H9 (cell line): ENCODE measurements around the gene LIN7C. TPM values are rescaled to one million over a fixed set of nuclear protein-coding genes. Genes with fewer than 3 reads are reported as not detected.

Experiments
- DNase-seq: peaks from one replicate; pipeline ENCODE4 v3.0.0-alpha.2; 2017
- H2AFZ ChIP-seq: one replicate; pipeline ENCODE4 v1.6.1; 2013; ENCODE audit warnings: mild to moderate bottlenecking, low read length, control low read depth, moderate library complexity
- H2AK5ac ChIP-seq: 2 replicates; pipeline ENCODE4 v1.6.1; 2013; ENCODE audit warnings: low read length, control low read depth, mixed read lengths; ENCODE audit not compliant: insufficient read length
- H2BK120ac ChIP-seq: one replicate; pipeline ENCODE4 v1.6.1; 2013; ENCODE audit warnings: low read depth, mild to moderate bottlenecking, low read length, control low read depth, inconsistent platforms; ENCODE audit not compliant: poor library complexity, severe bottlenecking
- H2BK12ac ChIP-seq: 2 replicates; pipeline ENCODE4 v1.6.1; 2013; ENCODE audit warnings: low read length, control low read depth, mixed read lengths, low read depth; ENCODE audit not compliant: insufficient read length
- H2BK15ac ChIP-seq: 2 replicates; pipeline ENCODE4 v1.6.1; 2013; ENCODE audit warnings: low read depth, low read length, control low read depth
- H2BK20ac ChIP-seq: one replicate; pipeline ENCODE4 v1.6.1; 2013; ENCODE audit warnings: low read depth, mild to moderate bottlenecking, low read length, control low read depth, inconsistent platforms; ENCODE audit not compliant: poor library complexity, severe bottlenecking
- H2BK5ac ChIP-seq: 2 replicates; pipeline ENCODE4 v1.6.1; 2013; ENCODE audit warnings: low read length, control low read depth, mixed read lengths; ENCODE audit not compliant: insufficient read length
- H3K14ac ChIP-seq: 2 replicates; pipeline ENCODE4 v1.6.1; 2013; ENCODE audit warnings: low read length, control low read depth; ENCODE audit not compliant: insufficient read depth
- H3K18ac ChIP-seq: 2 replicates; pipeline ENCODE4 v1.6.1; 2013; ENCODE audit warnings: low read depth, mild to moderate bottlenecking, mixed read lengths, low read length, control low read depth; ENCODE audit not compliant: insufficient read length
- H3K23ac ChIP-seq: 2 replicates; pipeline ENCODE4 v1.6.1; 2013; ENCODE audit warnings: low read length, control low read depth, mixed read lengths, low read depth; ENCODE audit not compliant: insufficient read length
- H3K23me2 ChIP-seq: 2 replicates; pipeline ENCODE4 v1.6.1; 2013; ENCODE audit warnings: low read depth, mild to moderate bottlenecking, mixed read lengths, low read length, control low read depth; ENCODE audit not compliant: insufficient read length, poor library complexity, severe bottlenecking
- H3K27ac ChIP-seq: 2 replicates; pipeline ENCODE4 v1.5.1; 2013; ENCODE audit warnings: low read length, control low read depth, mixed read lengths, low read depth; ENCODE audit not compliant: insufficient read length
- H3K27me3 ChIP-seq: 2 replicates; pipeline ENCODE4 v1.6.1; 2013; ENCODE audit warnings: low read length, control low read depth, inconsistent platforms; ENCODE audit not compliant: insufficient read depth
- H3K4ac ChIP-seq: 2 replicates; pipeline ENCODE4 v1.6.1; 2013; ENCODE audit warnings: low read depth, mild to moderate bottlenecking, control low read depth, inconsistent platforms, low read length, moderate library complexity
- H3K4me1 ChIP-seq: 2 replicates; pipeline ENCODE4 v1.6.1; 2013; ENCODE audit warnings: low read length, control low read depth, inconsistent platforms; ENCODE audit not compliant: insufficient read depth
- H3K4me2 ChIP-seq: 2 replicates; pipeline ENCODE4 v1.6.1; 2013; ENCODE audit warnings: low read length, control low read depth, mixed read lengths; ENCODE audit not compliant: insufficient read length, insufficient read depth
- H3K56ac ChIP-seq: 2 replicates; pipeline ENCODE4 v1.6.1; 2013; ENCODE audit warnings: low read depth, mild to moderate bottlenecking, mixed read lengths, low read length, control low read depth; ENCODE audit not compliant: insufficient read length
- H3K79me1 ChIP-seq: 2 replicates; pipeline ENCODE4 v1.6.1; 2013; ENCODE audit warnings: low read depth, mild to moderate bottlenecking, moderate library complexity, low read length, control low read depth, inconsistent platforms; ENCODE audit not compliant: insufficient read depth, poor library complexity, severe bottlenecking
- H3K79me2 ChIP-seq: 2 replicates; pipeline ENCODE4 v1.6.1; 2013; ENCODE audit warnings: low read length, control low read depth, inconsistent platforms; ENCODE audit not compliant: insufficient read depth
- H3K9ac ChIP-seq: 2 replicates; pipeline ENCODE4 v1.6.1; 2013; ENCODE audit warnings: low read length, control low read depth, mixed read lengths; ENCODE audit not compliant: insufficient read length; ENCODE audit errors: extremely low read depth
- H3K9me3 ChIP-seq: one replicate; pipeline ENCODE4 v1.6.1; 2013; ENCODE audit warnings: low read depth, low read length, inconsistent platforms; ENCODE audit not compliant: control insufficient read depth
- H3T11ph ChIP-seq: one replicate; pipeline ENCODE4 v1.6.1; 2013; ENCODE audit warnings: mild to moderate bottlenecking, low read length, control low read depth, inconsistent platforms
- H4K20me1 ChIP-seq: one replicate; pipeline ENCODE4 v1.6.1; 2013; ENCODE audit not compliant: control insufficient read depth, insufficient read length, insufficient read depth
- H4K5ac ChIP-seq: 2 replicates; pipeline ENCODE4 v1.6.1; 2013; ENCODE audit warnings: low read depth, mild to moderate bottlenecking, mixed read lengths, low read length, control low read depth; ENCODE audit not compliant: insufficient read length
- H4K8ac ChIP-seq: replicated peaks from 2 replicates; pipeline ENCODE4 v1.6.1; 2013; ENCODE audit warnings: low read length, control low read depth, mixed read lengths, low read depth; ENCODE audit not compliant: insufficient read length
- H4K91ac ChIP-seq: 2 replicates; pipeline ENCODE4 v1.6.1; 2013; ENCODE audit warnings: low read depth, mild to moderate bottlenecking, moderate library complexity, mixed read lengths, low read length, control low read depth; ENCODE audit not compliant: insufficient read length
- H3K27ac Mint-ChIP-seq, 3 experiments: 2 replicates in 2 of 3; 3 replicates in 1 of 3; pipeline ENCODE4 v1.8.0; 2020 to 2021; ENCODE audit warnings: mixed read lengths in 3 of 3, mild to moderate bottlenecking in 1 of 3, moderate library complexity in 1 of 3
- H3K27me3 Mint-ChIP-seq: 2 replicates; pipeline ENCODE4 v1.8.0; 2021; ENCODE audit warnings: low read depth, mild to moderate bottlenecking, moderate library complexity, mixed read lengths
- H3K36me3 Mint-ChIP-seq, 3 experiments: 2 replicates in 2 of 3; 3 replicates in 1 of 3; pipeline ENCODE4 v1.8.0; 2020 to 2021; ENCODE audit warnings: low read depth in 3 of 3, mixed read lengths in 3 of 3; ENCODE audit not compliant: insufficient read depth in 1 of 3
- H3K4me1 Mint-ChIP-seq, 2 experiments: 2 replicates each; pipeline ENCODE4 v1.8.0; 2020; ENCODE audit warnings: mixed read lengths in 2 of 2
- H3K4me3 Mint-ChIP-seq, 2 experiments: 2 replicates in 1 of 2; 3 replicates in 1 of 2; pipeline ENCODE4 v1.8.0; 2020 to 2021; ENCODE audit warnings: mild to moderate bottlenecking in 2 of 2, mixed read lengths in 2 of 2, moderate library complexity in 1 of 2
- H3K9me3 Mint-ChIP-seq, 2 experiments: 2 replicates in 1 of 2; 3 replicates in 1 of 2; pipeline ENCODE4 v1.8.0; 2020; ENCODE audit warnings: mild to moderate bottlenecking in 2 of 2, mixed read lengths in 2 of 2, moderate library complexity in 1 of 2
- CTCF ChIP-seq: fragments of 200-600 bp; sonication (generic); conservative IDR thresholded peaks from 3 replicates; pipeline ENCODE4 v1.8.0; 2021; ENCODE audit warnings: antibody characterized with exemption, mild to moderate bottlenecking
- WGBS: extraction: QIAGEN DNeasy Blood & Tissue Kit; methylation state at CpG from one replicate; pipeline ENCODE4 v1.1.7; 2013; ENCODE audit warnings: missing lambda C conversion rate, low lambda C conversion rate, mixed read lengths; ENCODE audit not compliant: insufficient read length; ENCODE audit errors: extremely low coverage; 5-methylcytosine and 5-hydroxymethylcytosine counted together
- total RNA-seq: library from RNA; stranded (reverse); gene quantifications from 2 replicates; pipeline ENCODE4 v1.2.1, GENCODE V29; 2021

LIN7C gene
- total RNA-seq, 1 experiment from 2014 or later: 40.0 TPM

GRCh38 chr11:27553186-27553585 is 46.6 kb upstream of the LIN7C start:
- Histone ChIP-seq H3K14ac (no peak overlapping the region), H3K9ac (no peak overlapping the region)
- H3K36me3 Mint-ChIP-seq: no peaks in the 10 kb centered on the region

More at GRCh38 chr11:27553186-27553585, 46.6 kb upstream of the LIN7C start:
- Mint-ChIP-seq H3K4me3 (no peak overlapping the region), H3K27ac (no peak overlapping the region), H3K9me3 (no peaks in the 10 kb centered on the region), H3K27me3 (peaks cover 7% of the 10 kb centered on the region), H3K4me1 (peaks cover 0 to 4% of the 10 kb centered on the region in 2 experiments; a peak in 2 of 4 replicates)
- Histone ChIP-seq H3K23ac (no peak overlapping the region), H4K20me1 (no peaks in the 10 kb centered on the region), H4K8ac (no peak overlapping the region), H2AFZ (no peak overlapping the region), H2BK12ac (no peak overlapping the region), H3K23me2 (no peaks in the 10 kb centered on the region), H4K91ac (no peak overlapping the region), H3K4me2 (no peak overlapping the region), H3K79me1 (no peaks in the 10 kb centered on the region), H3K27ac (no peak overlapping the region), H2BK5ac (no peak overlapping the region), H3K27me3 (no peaks in the 10 kb centered on the region), H2BK15ac (no peak overlapping the region), H3K4me1 (no peaks in the 10 kb centered on the region), H4K5ac (no peak overlapping the region), H2BK120ac (no peak overlapping the region), H2BK20ac (no peak overlapping the region), H3K56ac (no peak overlapping the region), H3K79me2 (no peaks in the 10 kb centered on the region), H3K9me3 (no peaks in the 10 kb centered on the region), H2AK5ac (no peak overlapping the region), H3K18ac (no peak overlapping the region), H3T11ph (no peak overlapping the region), H3K4ac (no peak overlapping the region)
- no CpG with 5 or more reads among the region's 3 CpGs for WGBS
- DNase-seq: no peak
- TF ChIP-seq CTCF: no peak
